ENCODE data around the gene TMX2. TPM values are rescaled to one million over a fixed set of nuclear protein-coding genes. Genes with fewer than 3 reads are reported as not detected.

The TMX2 gene
- total RNA-seq, 2 experiments from 2014 or later: 59.8 to 72.5 TPM

DNA sequence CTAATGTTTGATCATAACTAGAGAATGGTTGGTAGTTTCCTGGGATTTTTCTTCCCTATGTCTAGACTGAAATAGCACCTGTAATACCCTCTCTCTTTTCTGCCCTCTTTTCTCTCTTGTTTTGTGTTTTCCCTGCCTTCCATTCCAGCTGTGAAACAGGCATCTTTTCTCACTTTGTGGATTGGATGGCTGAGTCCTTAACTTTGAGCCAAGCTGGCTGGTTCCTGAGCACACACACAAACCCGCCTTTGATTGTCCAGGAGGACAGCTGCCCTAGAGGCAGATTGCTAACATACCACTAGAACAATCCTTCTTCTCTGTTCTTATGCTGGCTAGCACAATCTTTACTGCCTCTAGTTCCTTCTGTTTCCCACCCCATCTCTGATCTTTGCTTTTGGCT is 66.9 kb downstream of the TMX2 start:
- intact Hi-C loops (cut with DNase I, micrococcal nuclease): no loop called here
- DNase-seq (no peak), ATAC-seq (no peak)

DNA sequence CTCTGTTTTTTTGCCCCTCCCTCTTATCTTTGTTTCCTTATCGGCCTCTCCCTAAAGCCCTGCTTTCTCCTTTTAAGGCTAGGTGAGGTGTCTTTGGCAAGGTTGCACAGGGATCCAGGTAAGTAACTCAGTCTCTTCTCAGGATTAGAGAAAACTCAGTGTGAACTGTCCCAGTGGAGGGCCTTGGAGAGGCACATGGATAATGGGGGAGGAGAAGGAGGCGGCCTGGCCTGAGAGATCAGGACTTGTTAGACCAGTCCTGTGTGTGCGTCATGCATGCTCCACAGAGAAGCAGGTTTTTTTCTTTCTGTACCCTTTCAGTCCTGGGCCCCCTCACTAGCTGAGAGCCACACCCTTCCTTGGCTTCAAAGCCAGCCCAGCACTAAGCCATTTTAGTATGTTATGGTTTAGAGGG is 69.1 kb downstream of the TMX2 start:
- no peaks in the 10 kb centered on the region for H3K9me3 Mint-ChIP-seq (ENCODE audit: low read depth)
- DNase-seq (no peak), ATAC-seq (no peak)
- peaks cover 17% of the 10 kb centered on the region for H3K4me1 Mint-ChIP-seq
- H3K36me3 Mint-ChIP-seq (ENCODE audit: low read depth): no peaks in the 10 kb centered on the region
- no peak overlapping the region for H3K4me3 Mint-ChIP-seq
- H3K27me3 Mint-ChIP-seq: no peaks in the 10 kb centered on the region
- CTCF ChIA-PET: no interaction called here
- POLR2A ChIA-PET: no interaction called here
- intact Hi-C loops (cut with DNase I, micrococcal nuclease): no loop called here
- no peak overlapping the region for H3K27ac Mint-ChIP-seq

More for the DNA sequence above, 66.9 kb downstream of the TMX2 start:
- H3K4me3 Mint-ChIP-seq: no peak overlapping the region
- peaks cover 17% of the 10 kb centered on the region for H3K4me1 Mint-ChIP-seq
- no peaks in the 10 kb centered on the region for H3K36me3 Mint-ChIP-seq (ENCODE audit: low read depth)
- CTCF ChIA-PET: interaction anchor here (0.5 to 2.0 kb wide), 4 partner anchors 15 to 282 kb away, joined by 3 to 11 read pairs (median 6); no protein-coding TSS in a partner anchor
- no peaks in the 10 kb centered on the region for H3K9me3 Mint-ChIP-seq (ENCODE audit: low read depth)
- H3K27ac Mint-ChIP-seq: no peak overlapping the region
- POLR2A ChIA-PET: no interaction called here
- H3K27me3 Mint-ChIP-seq: no peaks in the 10 kb centered on the region

GRCh38 chr11:57785072-57785471 is 72.7 kb downstream of the TMX2 start:
- H3K9me3 Mint-ChIP-seq (ENCODE audit: low read depth): no peaks in the 10 kb centered on the region
- DNase-seq (no peak), ATAC-seq (no peak)
- ChIA-PET POLR2A (interaction anchor here (0.6 kb wide), 1 partner anchor 290 kb away, joined by 4 read pairs; no protein-coding TSS in a partner anchor), CTCF (interaction anchor here (0.6 to 1.8 kb wide), 4 partner anchors 11 to 58 kb away, joined by 3 to 14 read pairs (median 4); no protein-coding TSS in a partner anchor)
- H3K4me1 Mint-ChIP-seq: peaks cover 7% of the 10 kb centered on the region
- intact Hi-C loops (cut with DNase I, micrococcal nuclease): no loop called here
- H3K27me3 Mint-ChIP-seq: no peaks in the 10 kb centered on the region
- H3K36me3 Mint-ChIP-seq (ENCODE audit: low read depth): no peaks in the 10 kb centered on the region
- no peak overlapping the region for H3K4me3 Mint-ChIP-seq
- H3K27ac Mint-ChIP-seq: no peak overlapping the region

GRCh38 chr11:57786436-57786835 is 74.0 kb downstream of the TMX2 start:
- intact Hi-C loops (cut with DNase I, micrococcal nuclease): no loop called here
- Mint-ChIP-seq H3K27ac (no peak overlapping the region), H3K27me3 (no peaks in the 10 kb centered on the region), H3K4me3 (no peak overlapping the region), H3K9me3 (ENCODE audit: low read depth) (no peaks in the 10 kb centered on the region), H3K4me1 (peaks cover 11% of the 10 kb centered on the region), H3K36me3 (ENCODE audit: low read depth) (no peaks in the 10 kb centered on the region)
- ATAC-seq (no peak), DNase-seq (no peak)
- ChIA-PET POLR2A (no interaction called here), CTCF (interaction anchor here (0.6 kb wide), 1 partner anchor 19 kb away, joined by 3 read pairs; no protein-coding TSS in a partner anchor)

- ATAC-seq (no peak), DNase-seq (no peak)
- no peak overlapping the region for H3K27ac Mint-ChIP-seq
- no peak overlapping the region for H3K4me3 Mint-ChIP-seq
- POLR2A ChIA-PET: no interaction called here
- intact Hi-C loops (cut with DNase I, micrococcal nuclease): no loop called here
- peaks cover 14% of the 10 kb centered on the region for H3K4me1 Mint-ChIP-seq
- H3K36me3 Mint-ChIP-seq (ENCODE audit: low read depth): peaks cover 2% of the 10 kb centered on the region
- no peaks in the 10 kb centered on the region for H3K9me3 Mint-ChIP-seq (ENCODE audit: low read depth)
- CTCF ChIA-PET: interaction anchor here (1.2 kb wide), 1 partner anchor 14 kb away, joined by 3 read pairs; no protein-coding TSS in a partner anchor
- H3K27me3 Mint-ChIP-seq: no peaks in the 10 kb centered on the region
These were observed 74.7 kb downstream of the TMX2 start for GRCh38 chr11:57787006-57787604.

- Mint-ChIP-seq H3K9me3 (ENCODE audit: low read depth) (no peaks in the 10 kb centered on the region), H3K4me3 (no peak overlapping the region), H3K4me1 (peaks cover 23% of the 10 kb centered on the region), H3K36me3 (ENCODE audit: low read depth) (peaks cover 4% of the 10 kb centered on the region), H3K27me3 (no peaks in the 10 kb centered on the region), H3K27ac (no peak overlapping the region)
- ATAC-seq: no peak
- POLR2A ChIA-PET: no interaction called here
- intact Hi-C loops (cut with DNase I, micrococcal nuclease): no loop called here
- CTCF ChIA-PET: interaction anchor here (1.2 kb wide), 1 partner anchor 13 kb away, joined by 3 read pairs; no protein-coding TSS in a partner anchor
- DNase-seq: no peak
These were observed 75.7 kb downstream of the TMX2 start for GRCh38 chr11:57787920-57788702.

GRCh38 chr11:57788703-57789088 is 76.3 kb downstream of the TMX2 start:
- intact Hi-C loops (cut with DNase I, micrococcal nuclease): no loop called here
- Mint-ChIP-seq H3K9me3 (ENCODE audit: low read depth) (no peaks in the 10 kb centered on the region), H3K4me1 (peaks cover 29% of the 10 kb centered on the region), H3K27ac (no peak overlapping the region), H3K4me3 (no peak overlapping the region), H3K27me3 (no peaks in the 10 kb centered on the region), H3K36me3 (ENCODE audit: low read depth) (peaks cover 4% of the 10 kb centered on the region)
- POLR2A ChIA-PET: no interaction called here
- CTCF ChIA-PET: interaction anchor here (0.9 to 1.7 kb wide), 2 partner anchors 12 to 67 kb away, joined by 5 to 8 read pairs; no protein-coding TSS in a partner anchor
- ATAC-seq (no peak), DNase-seq (no peak)

Other genes starting within 250 kb of the TMX2 start
- gene SLC43A1, start 196.9 kb upstream of the TMX2 start, total RNA-seq: 10 to 100 TPM; 27.6 to 28.7 TPM
- gene TIMM10, start 181.8 kb upstream of the TMX2 start, total RNA-seq: 100 to 1,000 TPM; 124 to 158 TPM
- not detected for gene SMTNL1, start 175.0 kb upstream of the TMX2 start, total RNA-seq
- gene UBE2L6, start 144.9 kb upstream of the TMX2 start, total RNA-seq: 100 to 1,000 TPM; 179 to 252 TPM
- gene SERPING1, start 114.9 kb upstream of the TMX2 start, total RNA-seq: under 1 TPM; 0.51 to 0.87 TPM
- under 1 TPM; 0.43 to 0.47 TPM for gene YPEL4, start 62.7 kb upstream of the TMX2 start, total RNA-seq
- 10 to 100 TPM; 11.9 to 15.9 TPM for gene CLP1, start 54.8 kb upstream of the TMX2 start, total RNA-seq
- gene ZDHHC5, start 44.5 kb upstream of the TMX2 start, total RNA-seq: 10 to 100 TPM; 46.2 to 60.0 TPM
- 10 to 100 TPM in 1 of 2 experiments, 1 to 10 TPM in 1; 8.6 to 10.6 TPM for gene MED19, start 378 bp upstream of the TMX2 start, total RNA-seq
- 100 to 1,000 TPM; 117 to 244 TPM for gene SELENOH, start 28.9 kb downstream of the TMX2 start, total RNA-seq
- not detected for gene BTBD18, start 39.2 kb downstream of the TMX2 start, total RNA-seq
- gene CTNND1, start 49.2 kb downstream of the TMX2 start, total RNA-seq: 1 to 10 TPM; 6.7 to 7.4 TPM